Measurements from ENCODE around the gene NSUN2.

NSUN2 gene

GRCh38 chr5:6594066-6594465 is 38.8 kb downstream of the NSUN2 start:
- TF ChIP-seq, protein P1, sequence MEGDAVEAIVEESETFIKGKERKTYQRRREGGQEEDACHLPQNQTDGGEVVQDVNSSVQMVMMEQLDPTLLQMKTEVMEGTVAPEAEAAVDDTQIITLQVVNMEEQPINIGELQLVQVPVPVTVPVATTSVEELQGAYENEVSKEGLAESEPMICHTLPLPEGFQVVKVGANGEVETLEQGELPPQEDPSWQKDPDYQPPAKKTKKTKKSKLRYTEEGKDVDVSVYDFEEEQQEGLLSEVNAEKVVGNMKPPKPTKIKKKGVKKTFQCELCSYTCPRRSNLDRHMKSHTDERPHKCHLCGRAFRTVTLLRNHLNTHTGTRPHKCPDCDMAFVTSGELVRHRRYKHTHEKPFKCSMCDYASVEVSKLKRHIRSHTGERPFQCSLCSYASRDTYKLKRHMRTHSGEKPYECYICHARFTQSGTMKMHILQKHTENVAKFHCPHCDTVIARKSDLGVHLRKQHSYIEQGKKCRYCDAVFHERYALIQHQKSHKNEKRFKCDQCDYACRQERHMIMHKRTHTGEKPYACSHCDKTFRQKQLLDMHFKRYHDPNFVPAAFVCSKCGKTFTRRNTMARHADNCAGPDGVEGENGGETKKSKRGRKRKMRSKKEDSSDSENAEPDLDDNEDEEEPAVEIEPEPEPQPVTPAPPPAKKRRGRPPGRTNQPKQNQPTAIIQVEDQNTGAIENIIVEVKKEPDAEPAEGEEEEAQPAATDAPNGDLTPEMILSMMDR (IDR thresholded peaks at IDR 0.05; ENCODE audit: insufficient read depth, low read depth, low read length, missing control alignments) = no peak
- H3K4me3 ChIP-seq (ENCODE audit: low read length) = no peak overlapping the region
- no peak for DNase-seq (ENCODE audit: low read depth)

DNA sequence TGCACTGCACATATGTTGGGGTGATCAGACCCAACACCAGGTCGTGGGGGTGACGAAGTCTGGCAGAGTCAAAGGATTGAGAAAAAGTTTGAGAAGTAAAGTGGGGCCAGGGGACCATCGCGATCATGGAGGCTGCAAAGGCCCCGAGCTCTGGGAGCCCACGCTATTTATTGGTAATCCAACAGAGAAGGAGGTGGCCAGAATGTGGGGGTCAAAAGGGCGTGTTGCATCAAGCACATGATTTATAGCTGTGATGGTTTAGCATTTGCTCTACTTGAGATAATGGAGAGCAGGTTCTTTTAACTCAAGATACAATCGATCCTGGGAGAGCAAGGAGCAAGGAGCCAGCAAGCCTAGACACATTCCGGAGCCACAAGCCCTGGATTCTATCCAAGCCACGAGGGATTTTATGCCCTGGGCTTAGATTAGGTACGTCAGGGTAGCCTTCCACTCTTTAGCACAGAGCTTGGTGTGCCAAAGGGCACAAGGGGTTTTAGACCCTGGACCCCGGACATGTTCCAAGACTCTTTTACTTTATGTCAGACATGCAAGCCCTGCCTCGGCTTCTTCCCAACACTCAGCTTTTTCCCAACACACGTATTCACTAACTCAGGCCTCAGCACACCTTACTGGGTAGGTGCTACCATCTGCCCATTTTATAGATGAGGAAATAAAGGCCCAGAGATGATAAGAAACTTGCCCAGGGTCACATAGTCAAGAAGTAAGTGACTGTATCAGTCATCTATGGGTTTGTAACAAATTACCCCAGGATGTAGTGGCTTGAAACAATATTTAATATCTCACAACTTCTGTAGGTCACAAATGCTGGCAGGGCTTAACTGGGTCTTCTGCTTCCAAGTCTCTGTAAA is 39.5 kb downstream of the NSUN2 start:
- TF ChIP-seq, protein P1 (IDR thresholded peaks at IDR 0.05; ENCODE audit: insufficient read depth, low read depth, low read length, missing control alignments) = no peak
- no peak overlapping the region for H3K4me3 ChIP-seq (ENCODE audit: low read length)
- no peak for DNase-seq (ENCODE audit: low read depth)

DNA sequence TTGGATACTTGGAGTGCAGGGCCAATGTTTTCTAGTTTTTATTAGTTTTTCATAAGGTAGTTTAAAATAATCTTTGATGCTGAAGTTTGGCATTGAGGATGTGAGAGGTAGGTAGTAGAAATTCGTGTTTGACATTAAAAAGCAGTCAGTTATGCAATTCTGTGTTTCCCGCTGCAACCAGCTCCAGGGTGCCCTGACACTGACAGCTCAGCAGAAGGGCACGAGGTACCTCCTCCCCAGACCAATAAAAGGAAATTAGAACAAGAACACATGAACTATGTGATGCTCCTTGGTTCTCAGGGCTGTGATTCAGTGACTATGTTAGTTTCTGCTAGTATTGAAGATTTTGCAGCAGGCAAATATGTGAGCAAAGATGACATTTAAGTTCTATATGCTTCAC is 40.2 kb downstream of the NSUN2 start:
- H3K4me3 ChIP-seq (ENCODE audit: low read length) = no peak overlapping the region
- TF ChIP-seq, protein P1 (IDR thresholded peaks at IDR 0.05; ENCODE audit: insufficient read depth, low read depth, low read length, missing control alignments) = no peak
- DNase-seq (ENCODE audit: low read depth) = peak; percentile 49

- H3K4me3 ChIP-seq (ENCODE audit: low read length) = no peak overlapping the region
- TF ChIP-seq, protein P1 (IDR thresholded peaks at IDR 0.05; ENCODE audit: insufficient read depth, low read depth, low read length, missing control alignments) = no peak
- no peak for DNase-seq (ENCODE audit: low read depth)
These were observed 41.1 kb downstream of the NSUN2 start for GRCh38 chr5:6591671-6592288.

DNA sequence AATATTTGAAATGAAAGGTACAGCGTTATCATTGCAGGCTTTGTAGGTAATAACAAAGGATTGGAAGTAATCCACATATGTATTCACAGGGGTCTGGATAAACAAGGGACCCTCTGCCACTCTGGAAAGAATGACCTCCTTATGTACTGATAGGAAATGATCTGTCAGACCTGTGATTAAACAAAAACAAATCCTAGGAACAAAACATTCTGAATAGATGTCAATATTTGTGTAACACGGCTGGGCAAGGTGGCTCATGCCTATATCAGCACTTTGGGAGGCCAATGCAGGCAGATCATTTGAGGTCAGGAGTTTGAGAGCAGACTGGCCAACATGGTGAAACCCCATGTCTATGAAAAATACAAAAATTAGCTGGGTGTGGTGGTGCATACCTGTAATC is 42.3 kb downstream of the NSUN2 start:
- no peak for DNase-seq (ENCODE audit: low read depth)
- no peak overlapping the region for H3K4me3 ChIP-seq (ENCODE audit: low read length)
- TF ChIP-seq, protein P1 (IDR thresholded peaks at IDR 0.05; ENCODE audit: insufficient read depth, low read depth, low read length, missing control alignments) = no peak

DNA sequence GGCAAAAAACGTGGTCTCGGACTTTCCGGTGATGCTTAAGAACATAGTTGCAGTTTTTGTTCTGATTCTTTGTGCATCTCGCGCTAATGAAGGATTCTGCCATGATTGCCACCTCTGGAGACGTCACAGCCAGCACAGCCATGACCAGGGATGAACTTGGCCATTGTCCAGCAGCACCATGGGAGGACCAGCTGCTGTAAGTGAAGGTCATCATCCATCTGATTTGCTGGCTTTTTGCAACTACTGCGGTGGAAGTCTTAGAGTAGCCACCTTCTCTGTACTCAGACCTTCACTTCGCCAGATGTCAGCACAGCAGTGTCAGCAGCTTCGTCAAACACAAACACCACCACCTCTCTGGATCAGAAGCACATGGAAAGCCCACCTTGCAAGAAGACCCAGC is 45.7 kb downstream of the NSUN2 start:
- TF ChIP-seq, protein P1 (IDR thresholded peaks at IDR 0.05; ENCODE audit: insufficient read depth, low read depth, low read length, missing control alignments) = no peak
- no peak for DNase-seq (ENCODE audit: low read depth)
- H3K4me3 ChIP-seq (ENCODE audit: low read length) = no peak overlapping the region

Measured in epithelial cell of esophagus (primary cell).